Glomerular visceral epithelial cell (primary cell): ENCODE results near the gene FBXW4.

Source experiments
- DNase-seq: peaks from one replicate; pipeline ENCODE4 v3.0.0-alpha.2; 2016; ENCODE audit errors: extremely low spot score

FBXW4 gene

DNA sequence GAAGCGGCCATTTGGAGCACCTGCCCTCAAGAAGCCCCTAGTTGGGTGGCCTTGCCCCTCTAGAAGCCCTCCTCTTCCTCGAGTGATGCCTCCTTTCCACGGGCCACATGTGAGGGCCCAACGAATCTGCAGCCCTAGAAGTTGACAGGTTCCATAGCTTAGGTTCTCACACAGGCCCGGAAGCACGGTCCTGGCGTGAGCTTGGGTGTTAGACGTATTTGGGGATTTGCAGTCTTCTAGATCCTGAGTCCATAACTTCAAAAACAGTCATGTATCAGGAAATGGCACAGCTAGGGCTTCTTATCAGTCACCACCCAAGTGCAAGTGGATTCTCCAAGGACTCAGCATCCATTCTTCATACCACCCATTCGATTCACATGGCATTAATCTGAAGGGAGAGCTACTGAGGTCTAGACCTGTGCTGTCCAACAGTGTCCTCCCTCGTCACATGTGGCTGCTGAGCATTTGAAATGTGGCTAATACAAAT lies 477 bp upstream of the FBXW4 start:
- DNase-seq: no peak

DNA sequence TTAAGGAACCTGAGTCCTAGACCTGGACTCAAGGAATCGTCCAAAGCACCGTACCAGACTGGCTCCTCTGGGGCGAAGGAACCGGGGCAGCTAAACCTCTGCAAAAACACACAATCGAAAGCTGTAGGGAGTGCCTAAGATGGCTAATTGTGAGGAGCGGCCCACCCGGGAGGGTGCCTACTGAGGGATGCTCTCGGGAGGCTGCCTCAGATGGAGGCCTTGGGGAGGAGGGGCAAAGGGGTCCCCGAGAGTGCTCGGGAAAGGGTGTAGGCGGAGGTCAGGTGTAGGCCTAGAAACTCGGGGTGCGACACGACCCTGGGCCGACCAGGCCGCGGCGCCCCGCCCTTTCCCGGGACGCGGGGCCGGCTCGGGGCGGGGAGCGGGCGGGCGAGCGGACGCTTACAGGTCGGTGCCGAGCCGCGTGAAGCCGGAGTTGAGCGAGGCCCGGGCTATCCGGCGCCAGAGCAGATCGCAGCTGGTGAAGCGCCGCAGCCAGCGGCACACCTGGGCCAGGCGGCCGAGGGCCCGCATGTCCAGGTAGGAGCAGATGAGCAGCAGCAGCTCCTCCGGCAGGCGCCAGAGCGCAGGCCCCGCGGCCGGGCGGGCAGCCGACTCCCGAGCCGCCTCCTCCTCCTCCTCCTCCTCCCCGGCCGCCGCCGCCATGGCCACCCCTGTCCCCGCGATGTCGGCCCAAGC lies 844 bp downstream of the FBXW4 start:
- DNase-seq: peak; percentile 65

DNA sequence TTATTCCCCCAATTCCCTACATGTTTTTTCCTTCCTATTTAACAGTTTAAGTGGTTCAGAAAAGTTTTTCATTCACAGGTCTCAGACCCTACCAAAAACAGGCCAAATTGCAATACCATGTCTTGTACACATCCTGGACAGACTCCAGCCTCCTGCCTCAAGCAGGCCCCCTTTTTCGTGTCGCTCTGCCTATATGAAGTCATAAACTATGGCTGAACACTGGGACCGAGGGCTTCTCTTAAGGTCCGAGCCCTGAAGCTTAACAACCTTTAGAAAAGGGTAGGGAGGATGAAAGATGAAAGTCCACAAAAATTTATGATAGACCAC lies 1.4 kb downstream of the FBXW4 start:
- peak; percentile 49 for DNase-seq

DNA sequence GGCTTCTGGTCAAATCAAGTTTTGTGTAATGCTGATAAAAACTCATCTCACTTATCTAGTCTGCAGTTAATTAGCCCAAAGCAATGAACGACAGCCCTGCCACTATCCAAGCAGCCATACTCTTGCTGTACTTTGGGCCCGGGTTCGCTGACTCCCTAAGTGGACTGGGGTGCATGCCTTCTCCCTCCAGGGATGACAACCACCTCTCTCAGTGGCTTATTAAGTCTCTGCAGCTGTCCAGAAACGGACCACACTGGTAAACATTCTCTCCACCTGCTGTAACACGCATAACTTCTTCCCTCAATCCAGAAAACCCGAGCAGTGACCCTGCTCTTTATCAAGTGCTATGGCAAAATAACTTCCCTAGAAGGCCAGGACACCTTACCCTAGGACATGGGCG lies 3.9 kb downstream of the FBXW4 start:
- DNase-seq: no peak

DNA sequence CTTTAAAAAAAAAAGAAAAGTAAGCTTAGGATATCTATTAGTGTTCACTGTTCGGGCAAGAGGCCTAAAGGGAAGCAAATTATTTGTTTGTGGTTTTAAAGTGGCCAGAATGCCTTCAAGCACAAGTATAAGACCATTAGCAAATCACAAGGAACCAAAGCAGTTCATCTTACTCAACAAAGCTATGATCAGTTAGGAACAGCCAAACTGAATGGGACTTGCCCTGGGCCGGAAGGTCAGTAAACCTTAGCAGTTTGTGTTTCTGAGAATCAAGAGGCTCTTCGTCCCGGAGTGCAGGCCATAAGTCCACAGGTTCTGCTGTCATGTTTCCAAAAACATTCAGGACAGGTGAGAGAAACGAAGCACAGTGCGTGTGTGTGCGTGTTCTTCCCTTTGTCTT lies 4.5 kb downstream of the FBXW4 start:
- no peak for DNase-seq

DNA sequence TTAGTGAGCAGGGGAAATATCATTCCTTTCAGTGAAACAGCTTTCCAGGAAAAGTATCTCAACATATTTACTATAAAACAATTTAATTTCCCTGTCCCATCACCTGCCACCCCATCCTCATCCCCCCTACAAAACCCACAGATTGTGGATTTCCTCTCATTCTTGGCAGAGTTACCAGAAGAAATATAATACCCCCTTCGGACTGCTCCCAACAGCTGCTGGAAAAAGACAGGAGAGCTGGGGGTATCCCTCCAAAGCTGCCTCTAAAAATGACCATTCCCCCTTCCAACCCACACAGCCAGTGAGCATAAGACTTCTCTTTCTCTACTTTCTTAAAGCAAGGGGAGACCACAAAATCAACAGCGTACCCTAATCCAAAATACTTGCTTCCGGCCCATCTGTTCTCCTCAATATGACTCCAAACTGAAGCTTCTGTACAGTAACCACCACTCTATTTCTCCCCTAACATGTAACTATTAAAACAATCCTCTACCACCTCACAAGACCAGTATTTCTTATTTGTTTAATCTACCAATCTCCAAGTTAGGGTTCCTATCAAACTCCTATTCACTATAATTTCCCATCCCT lies 7.8 kb downstream of the FBXW4 start:
- DNase-seq: no peak

DNA sequence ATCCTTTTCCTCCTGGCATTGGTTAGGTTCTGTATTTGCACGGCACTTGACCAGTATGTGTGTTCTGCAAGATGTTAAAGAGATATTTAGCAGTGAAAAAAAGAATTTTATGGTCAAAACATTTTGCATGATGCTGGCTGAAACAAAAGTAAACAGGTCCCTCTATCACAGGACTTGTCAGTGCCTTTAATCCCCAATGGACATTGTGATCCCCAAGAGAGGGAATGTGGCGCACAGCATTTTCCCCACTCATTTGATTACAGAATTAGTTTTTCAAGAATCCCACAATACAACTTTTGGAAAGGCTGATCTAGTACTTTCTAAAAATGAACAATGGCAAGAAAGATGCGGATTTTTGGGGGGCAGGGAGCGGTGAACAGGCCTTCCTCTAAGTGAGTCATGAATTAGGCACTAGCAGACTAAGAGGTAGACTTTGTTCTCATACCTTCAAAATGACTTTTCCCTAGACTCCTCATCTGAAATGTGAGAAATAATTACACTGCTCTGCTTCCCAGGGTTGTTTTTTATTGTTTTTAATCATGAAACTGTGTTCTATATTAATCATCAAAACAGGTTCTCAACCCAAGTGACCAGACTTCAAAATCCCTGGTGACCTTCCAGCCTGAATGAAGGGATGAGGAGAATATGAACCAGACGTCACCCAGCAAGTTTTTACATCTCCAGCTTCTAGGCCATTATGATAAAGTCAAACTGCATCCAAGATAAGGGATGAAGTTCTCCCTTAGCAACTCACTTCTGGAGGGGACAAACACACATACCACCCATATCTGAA lies 8.6 kb downstream of the FBXW4 start:
- DNase-seq: no peak

DNA sequence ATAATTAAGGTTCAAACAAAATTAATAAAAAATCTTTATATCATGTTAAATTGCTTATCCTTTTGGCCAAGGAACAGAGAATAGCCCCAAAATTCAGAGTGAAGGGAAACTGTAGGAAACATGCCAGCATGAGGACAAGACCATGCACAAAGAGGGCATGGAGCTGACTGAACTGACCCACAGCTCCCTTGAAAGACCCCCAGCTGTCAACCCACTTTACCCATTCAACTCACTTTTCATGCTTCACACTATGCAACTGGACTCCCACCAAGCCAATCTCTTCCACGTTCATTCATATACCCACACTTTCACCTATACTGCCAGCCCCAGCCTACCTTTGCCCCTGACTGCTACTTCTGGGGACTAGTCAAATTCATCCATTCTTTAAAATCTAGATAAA lies 10.2 kb downstream of the FBXW4 start:
- DNase-seq: no peak

DNA sequence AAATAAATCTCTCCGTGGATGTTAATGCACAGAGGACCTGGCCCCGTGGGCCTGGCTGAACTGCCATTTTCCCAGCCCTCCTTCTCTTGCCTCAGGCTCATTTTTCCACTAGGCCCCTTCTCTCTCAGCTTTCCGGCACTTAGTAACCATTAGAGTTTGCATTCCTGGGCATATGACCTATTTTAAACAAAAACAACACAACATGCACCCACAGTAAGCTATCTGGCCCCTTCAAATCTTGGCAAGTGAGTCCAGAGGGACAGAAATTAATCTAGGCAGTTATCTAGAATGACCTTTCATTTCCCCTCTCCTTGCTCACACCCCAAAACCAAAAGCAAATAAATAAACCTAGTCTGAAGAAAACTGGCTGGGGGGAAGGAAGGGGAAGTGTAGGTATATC lies 11.7 kb downstream of the FBXW4 start:
- DNase-seq: no peak

DNA sequence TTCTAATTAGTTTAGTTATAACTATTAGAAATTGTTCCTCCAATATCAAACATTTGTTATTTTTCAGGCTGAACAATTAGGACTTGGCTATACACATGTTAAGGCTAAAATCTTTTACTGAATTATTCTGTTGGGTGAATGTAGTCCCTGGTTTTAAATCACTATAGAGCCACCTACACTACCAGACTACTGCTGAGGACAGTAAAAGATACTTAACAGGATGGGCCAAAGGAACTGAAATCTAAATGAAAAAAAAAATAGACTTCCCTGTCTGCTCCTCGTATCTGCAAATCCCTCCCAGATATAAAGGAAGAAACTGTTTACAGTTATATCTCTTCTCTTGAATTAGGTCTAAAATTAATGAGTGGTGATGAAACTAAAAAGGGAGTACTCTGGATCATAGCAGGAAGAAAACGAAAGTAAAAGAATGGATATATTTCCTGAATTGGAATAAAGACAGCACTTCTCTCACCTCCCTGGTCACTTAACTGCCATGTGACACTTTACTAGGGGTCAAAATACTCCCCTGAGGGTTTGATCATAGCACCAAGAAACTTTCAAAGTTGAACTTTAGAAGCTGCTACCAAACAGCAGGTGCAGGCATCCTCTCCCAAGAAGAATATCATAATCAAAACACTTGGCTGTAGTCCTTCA lies 12.7 kb downstream of the FBXW4 start:
- peak; percentile 14 for DNase-seq

DNA sequence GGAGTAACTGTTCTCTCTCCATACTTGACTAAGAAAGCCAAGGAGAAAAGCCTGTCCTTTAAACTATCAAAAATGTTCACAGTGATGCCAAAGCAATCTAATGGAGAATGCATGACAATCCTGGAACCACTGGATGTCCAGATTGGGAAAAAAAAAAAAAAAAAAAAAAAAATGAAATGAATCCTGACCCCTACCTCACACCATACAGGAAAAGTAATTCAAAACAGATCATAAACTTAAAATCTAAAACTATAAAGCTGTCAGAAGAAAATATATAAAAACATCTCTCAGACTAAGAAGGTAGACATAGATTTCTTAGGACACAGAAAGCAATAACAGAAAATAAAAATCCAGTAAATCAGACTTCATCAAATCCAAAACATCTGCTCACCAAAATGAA lies 18.4 kb downstream of the FBXW4 start:
- no peak for DNase-seq

DNA sequence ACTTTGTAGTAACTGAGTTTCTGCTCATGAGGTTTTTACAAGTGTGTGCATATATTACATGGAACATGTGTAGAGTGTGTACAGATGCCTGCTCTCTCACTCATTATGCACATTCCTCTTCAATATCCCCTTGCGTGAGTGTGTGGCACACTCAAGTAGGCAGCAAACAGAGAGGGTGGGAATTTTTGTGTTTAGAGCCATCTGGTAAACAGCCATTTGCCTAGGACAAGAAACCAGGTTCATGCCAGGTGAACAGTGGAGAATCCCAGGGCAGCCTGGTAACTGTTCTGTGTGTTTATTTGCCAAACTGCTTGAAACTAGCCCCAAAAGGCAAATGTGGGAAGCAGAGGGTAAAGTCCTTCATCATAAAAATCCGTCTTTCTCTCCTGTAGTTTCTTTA lies 19.9 kb downstream of the FBXW4 start:
- no peak for DNase-seq

DNA sequence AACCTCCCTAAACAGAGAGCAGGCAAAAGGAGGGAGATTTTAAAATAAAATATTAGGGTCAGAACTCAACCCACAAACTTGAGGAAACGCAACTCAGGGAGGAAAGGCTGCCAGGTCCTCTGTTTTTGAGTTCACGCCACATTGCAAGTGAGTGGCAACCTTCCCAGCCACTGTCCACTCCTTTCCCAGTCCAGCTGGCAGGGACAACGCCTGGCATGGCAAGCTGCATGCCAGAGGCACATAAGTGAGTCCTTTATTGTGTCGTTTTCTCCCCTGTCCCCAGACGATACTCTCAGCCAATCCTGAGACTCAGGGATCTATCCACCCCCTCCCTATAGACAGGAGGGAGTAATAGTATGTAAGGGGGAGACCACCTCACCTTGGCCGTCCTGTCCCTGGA lies 22.4 kb downstream of the FBXW4 start:
- DNase-seq: no peak

DNA sequence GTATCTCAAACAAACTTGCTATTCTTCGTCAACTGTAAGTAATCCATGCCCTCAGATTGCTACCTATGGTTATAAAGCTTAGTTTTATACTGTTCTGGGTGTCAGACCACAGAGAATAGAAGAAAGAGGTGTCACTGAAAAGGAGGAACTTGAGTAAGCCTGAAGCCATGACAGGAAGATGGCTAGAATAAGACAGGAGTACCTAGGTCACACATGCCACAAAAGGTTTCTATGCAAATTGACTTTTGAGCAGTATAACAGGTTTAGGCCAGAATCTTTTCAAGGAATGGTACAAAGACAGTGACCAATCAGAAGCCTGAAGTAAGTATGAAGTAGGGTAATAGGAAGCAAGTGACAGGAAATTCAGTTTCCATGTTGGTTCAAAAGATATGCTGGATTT lies 23.5 kb downstream of the FBXW4 start:
- no peak for DNase-seq

DNA sequence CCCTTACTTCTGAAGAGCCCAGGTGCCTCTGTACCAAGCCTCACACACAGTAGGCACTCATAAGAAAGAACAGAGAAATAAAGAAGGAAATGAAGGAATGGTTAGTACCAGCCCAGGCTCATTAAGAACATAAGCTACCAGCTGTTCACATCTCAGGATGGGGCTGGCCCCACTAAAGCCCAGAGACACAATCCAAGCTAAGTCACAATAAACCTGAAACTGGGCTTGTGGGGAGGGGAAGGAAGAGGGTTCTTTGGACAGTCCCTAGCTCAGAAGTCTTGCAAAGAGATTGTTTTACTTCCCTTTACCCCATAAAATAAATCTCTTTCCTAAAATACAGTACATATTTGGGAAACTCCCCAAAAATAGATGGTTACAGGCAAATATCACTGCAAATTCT lies 24.3 kb downstream of the FBXW4 start:
- DNase-seq: no peak

DNA sequence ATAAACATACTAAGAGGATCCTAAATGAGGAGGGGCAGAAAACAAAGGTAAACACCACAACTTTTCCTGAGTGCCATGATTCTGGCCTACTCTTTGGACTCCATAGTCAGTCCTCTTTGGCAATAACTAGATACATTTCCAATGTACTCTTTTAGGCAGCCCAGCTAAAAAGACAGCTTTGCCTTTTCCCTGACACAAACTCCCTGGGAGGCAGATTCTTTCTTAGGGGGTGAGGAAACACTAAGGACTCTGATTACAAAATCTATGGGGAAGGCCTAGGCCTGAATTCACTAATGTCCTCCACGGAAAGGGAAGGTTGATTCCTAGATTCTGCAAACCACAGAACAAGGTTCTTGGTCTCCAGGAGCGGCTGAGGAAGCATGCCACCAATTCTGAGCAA lies 25.8 kb downstream of the FBXW4 start:
- DNase-seq: no peak

DNA sequence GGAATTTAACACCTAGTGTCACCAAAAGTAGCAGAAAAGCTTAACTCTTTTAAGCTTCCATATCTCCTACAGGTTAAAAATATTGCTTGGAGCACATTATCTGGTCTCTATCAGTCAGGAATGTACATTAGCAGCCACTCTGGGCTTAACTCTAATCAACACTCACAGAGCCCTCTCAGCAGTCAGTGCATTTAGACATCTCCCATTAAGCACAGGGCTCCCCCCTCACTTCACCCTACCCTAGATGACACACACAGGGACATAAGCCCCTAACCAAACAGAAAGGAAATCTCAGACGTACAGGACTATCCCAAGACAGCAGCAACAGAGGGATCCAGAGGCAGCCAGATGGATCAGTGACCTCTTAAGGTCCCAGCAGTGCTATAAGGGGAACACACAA lies 26.4 kb downstream of the FBXW4 start:
- no peak for DNase-seq

DNA sequence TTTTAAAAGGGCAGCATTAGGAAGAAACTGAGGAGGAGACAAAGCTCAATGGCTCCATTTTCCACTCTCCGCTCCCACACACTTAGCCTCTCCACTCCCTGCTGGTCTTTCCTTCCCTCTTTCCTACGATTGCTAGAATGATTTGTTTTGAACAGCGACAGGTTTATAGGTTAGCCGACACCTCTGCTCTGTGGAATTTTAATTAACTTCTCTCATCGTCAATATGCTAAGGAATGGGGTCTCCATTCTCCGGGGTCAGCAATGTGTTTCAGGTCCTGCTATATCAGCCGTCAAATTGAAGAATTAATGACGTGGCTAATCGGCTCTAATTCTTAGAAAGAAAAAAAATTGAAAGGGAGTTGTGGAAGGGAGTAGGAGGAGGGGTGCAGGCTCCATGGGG lies 28.9 kb downstream of the FBXW4 start:
- DNase-seq: no peak

DNA sequence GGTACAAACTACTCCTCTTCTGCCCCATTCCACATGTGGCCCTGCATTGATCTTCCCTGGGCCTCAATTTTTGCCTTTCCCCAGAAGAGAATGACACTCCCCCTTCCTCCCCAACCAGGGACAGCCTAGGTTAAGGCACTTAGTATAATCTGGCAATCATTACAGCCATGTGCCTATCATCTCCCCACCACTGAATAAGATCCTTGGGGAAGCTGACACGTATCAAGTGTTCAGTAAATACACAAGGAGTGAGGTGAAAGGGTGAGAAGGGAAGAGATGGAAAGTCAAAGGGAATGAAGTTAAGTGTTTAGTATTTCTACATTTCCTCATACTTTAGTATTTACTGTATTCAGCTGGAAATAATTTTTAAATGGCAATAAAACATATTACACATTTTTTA lies 31.9 kb downstream of the FBXW4 start:
- DNase-seq: no peak

DNA sequence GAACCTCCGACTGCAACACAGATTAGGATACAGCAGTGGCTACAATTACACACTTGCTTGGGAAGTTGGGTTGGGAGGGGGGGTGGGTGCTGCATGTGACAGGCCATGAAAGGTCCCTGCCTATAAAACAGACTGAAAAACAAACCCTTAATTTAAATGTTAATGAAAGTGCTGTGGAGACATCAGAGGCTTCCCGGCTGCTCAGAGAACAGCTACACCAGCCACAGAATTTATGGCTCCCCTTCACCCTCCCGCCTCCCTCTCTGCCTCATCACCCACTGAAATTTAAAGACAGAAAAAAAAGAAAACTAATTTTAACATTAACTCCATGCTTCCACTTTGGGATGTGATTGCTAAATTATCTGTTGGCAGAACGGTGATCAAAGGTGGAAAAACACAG lies 34.7 kb downstream of the FBXW4 start:
- DNase-seq: no peak

DNA sequence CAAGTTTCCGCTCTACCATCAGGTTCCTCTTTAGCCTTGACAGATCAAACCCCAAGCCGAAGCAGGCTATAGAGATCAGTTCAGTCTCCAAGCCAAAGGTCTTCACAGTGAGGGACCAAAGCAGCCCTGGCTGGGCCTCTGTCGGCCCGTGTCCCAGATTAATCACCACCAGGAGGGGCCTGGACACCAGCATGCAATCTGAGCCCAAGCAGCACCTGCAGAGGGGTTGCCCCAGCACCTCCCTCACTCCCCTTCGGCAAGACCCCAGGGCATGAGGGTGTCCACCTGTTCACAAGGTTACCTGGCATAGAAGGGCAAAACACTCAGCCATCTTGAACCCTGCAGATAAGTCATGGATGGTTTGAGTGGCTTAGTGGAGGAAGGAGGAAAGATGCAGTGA lies 36.0 kb downstream of the FBXW4 start:
- DNase-seq: no peak

DNA sequence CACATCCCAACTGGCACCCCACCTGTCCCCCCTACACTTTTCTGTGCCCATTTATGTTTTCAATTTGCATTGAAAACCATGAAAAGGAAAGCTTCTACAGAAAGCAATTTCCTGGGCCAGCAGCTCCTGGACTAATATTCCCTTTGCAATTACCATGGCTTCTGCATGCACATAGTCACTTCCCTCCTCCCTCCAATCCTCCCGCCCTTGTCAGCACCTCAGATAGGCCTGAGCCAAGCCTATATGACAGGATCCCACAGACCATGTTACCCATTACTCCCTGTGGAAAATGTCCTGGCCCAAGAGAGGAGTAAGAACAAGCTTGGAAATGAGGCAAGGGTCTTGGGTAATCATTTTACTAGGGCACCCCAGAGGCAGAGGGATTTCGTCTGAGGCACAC lies 38.1 kb downstream of the FBXW4 start:
- no peak for DNase-seq

DNA sequence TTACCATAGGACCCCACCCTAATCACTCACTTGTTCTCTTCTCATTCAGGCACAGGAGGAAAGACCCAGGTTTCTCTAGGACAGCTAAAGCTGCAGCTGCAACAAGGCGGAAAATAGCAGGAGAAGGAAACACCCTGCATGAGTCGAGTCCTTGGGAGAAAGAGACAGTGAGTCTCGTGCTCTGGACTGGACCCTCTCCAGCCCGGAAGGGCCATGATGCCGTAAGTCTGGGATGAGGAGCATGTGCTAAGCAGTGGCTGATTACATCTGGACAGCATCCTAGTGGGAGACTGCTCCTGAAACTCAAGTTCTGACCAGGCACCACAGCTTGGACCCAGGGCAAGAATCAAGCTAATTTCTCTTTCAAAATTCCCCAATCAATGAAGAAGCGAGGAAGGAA lies 39.4 kb downstream of the FBXW4 start:
- no peak for DNase-seq
